Stimulated activated CD8-positive, alpha-beta memory T cell treated with anti-CD3 and anti-CD28 coated beads, Interleukin-2, amount 100 ng/mL, for 48 hours (primary cell): ENCODE measurements around the gene PTK6.
"Not testable (repeated sequence)": the region's sequence is repeated elsewhere in the genome, so short reads cannot be mapped to it uniquely, and the experiment has no call there.

Source experiments
- DNase-seq, 2 donors: peaks; one replicate each; pipeline ENCODE4 v3.0.0-alpha.2; 2020; ENCODE audit warnings: low read depth in 2 of 2

Gene PTK6

DNA sequence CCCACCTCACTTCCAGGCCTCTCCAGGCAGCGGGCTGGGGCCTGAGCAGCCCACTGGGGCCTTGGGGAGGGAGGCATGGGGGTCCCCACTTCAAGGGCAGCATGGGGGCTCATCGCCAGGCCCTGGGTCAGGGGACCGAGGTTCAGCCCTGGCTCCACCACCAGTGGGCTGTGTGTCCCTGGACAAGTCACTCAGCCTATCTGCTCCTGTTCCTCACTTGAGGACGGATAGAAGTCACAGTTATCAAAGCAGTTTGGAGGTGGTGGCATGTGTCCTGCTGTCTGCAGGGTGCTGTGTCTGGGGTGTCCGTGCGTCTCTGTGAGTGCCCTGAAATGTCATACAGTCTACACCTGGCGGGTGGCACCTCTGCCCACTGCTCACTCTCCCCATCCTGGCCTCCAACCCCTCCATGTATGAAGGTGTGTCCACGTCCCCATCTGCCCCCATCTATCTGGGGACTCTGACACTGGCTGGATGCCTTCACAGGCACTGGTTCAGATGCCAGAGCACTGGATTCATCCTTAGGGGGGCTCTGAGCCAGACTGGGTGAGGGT is 41.9 kb downstream of the PTK6 start:
- DNase-seq = no peak

GRCh38 chr20:63494420-63495166 is 42.6 kb downstream of the PTK6 start:
- DNase-seq = no peak

- no peak for DNase-seq
Measured at GRCh38 chr20:63494084-63494419, 43.1 kb downstream of the PTK6 start.

DNA sequence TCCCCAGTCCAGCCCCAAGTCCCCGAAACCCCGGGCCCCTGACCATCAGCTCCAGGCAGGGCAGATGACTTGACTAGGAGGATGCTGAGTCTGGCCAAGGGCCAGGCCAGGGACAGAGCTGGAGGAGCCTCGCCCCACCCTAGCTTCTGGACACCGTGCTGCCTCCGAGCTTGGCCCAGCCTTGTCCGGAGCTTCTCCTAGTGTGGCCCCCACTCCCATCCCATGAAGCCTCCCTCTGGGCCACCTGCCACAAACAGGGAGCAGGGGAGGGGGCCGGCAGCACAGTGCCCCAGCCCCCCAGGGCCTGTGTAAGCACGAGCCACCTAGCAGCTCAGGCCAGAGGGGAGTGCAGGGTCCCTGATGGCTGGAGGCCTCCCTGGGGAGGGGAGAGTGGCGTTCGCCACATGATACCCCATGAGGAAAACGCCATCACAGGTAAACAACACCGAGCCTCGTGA is 43.6 kb downstream of the PTK6 start:
- no peak for DNase-seq

- no peak for DNase-seq
Measured at GRCh38 chr20:63492982-63493381, 44.2 kb downstream of the PTK6 start.

- DNase-seq = no peak
Measured at GRCh38 chr20:63492518-63492917, 44.7 kb downstream of the PTK6 start.

GRCh38 chr20:63491635-63492230 is 45.4 kb downstream of the PTK6 start:
- no peak for DNase-seq

- no peak for DNase-seq
Measured at GRCh38 chr20:63491078-63491477, 46.1 kb downstream of the PTK6 start.

DNA sequence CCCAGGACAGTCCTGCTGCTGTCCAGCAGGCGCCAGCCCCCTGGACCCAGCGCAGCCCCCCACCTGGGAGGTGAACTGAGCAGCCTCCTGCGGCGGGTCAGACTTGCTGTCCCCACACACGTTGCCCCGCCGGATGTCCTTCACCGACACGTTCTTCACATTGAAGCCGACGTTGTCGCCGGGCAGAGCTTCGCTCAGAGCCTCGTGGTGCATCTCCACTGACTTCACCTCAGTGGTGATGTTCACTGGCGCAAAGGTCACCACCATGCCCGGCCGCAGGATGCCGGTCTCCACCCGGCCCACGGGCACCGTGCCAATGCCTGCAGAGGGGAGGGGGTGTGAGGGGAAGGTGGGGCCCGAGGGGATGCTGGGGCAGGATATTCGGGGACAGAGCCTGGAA is 46.8 kb downstream of the PTK6 start:
- DNase-seq = no peak

GRCh38 chr20:63488315-63489251 is 48.6 kb downstream of the PTK6 start:
- DNase-seq = no peak

DNA sequence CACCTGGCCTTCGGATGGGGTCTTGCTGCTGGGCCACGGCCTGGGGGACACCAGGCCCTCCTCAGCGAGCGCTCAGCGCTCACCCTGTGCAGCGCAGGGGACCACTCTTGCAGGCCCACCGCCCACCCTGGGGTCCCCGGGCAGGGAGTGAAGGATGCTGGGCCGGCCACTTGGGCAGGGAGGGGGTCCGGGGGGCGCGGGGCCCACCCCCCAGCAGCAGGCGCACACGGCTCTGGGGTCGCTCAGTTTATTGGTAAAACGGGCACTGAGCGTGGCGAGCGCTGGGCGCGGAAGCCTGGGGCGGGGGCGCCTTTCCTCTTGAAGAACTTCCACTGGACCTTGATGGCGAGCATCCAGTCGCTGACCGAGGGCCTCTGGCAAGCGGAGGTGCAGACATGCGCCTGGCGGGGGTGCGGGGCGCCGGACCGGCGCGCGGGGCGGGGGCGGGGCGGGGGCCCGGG is 49.4 kb downstream of the PTK6 start:
- DNase-seq = no peak

DNA sequence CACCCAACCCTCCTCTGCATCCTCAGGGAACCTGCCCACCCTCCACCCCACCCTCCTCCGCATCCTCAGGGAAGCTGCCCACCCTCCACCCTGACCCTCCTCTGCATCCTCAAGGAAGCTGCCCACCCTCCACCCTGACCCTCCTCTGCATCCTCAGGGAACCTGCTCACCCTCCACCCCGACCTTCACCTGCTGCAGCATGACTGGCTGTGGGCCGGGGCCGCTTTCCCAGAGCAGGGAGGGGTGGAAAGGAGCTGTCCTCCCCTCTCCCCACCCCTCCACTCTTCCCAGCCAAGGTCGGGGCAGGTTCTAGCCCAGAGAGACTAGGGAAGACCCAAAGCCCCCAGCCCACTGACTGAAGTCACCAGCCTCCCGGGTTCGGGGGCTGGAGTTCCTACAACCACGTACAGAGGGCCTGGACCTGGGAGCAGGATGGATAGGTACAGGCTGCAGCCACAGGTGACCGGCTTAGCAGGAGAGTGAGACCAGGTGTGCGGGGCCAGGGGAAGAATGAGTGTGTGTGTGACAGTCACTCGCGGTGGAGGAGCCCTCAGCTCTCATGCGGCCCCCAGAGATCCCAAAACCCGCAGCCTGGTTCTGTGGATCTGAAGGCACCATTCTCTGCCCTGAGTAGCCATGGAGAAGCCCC is 49.9 kb downstream of the PTK6 start:
- DNase-seq = no peak

DNA sequence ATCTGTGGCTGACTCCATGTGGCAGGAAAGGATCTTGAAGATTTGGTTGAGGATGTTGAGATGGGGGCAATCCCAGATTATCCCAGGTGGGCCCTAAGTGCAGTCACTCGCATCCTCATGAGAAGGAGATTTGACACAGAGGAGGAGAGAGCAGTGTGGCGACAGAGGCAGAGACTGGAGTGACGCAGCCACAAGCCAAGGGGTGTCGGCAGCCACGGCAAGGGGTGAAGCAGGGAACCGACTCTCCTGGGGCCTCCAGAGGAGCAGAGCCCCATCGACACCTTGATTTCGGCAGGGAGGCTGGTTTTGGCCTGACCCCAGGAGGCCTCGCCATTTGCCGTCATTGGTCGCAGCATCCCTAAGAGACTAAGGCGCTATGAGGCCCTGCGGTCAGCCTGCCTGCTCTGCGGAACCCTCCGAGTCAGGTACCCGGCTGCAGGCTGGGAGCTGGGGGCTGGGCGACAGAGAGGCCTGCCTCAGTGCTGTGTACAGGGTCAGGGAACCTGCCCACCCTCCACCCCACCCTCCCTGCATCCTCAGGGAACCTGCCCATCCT is 50.8 kb downstream of the PTK6 start:
- DNase-seq = no peak

- no peak for DNase-seq
Measured at GRCh38 chr20:63484651-63485403, 52.3 kb downstream of the PTK6 start.

DNA sequence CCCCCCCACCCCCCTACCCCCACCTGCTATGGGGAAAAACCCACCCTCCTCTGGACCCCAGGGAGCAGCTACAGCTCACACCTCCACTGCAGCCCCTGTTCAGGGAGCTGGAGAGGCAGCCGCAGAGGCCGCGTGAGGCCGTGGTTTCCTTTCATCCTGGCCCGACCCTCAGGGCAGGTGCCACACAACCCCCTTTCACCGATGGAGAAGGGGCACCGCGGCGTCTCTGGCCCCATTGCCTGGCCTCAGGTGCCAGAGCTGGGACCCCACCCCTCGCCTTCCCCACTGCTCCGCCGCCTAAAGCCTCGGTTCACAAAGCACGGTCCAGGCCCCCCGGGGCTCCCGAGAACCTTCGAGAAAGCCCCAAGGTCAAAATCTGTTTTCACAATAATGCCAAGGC is 52.9 kb downstream of the PTK6 start:
- no peak for DNase-seq

DNA sequence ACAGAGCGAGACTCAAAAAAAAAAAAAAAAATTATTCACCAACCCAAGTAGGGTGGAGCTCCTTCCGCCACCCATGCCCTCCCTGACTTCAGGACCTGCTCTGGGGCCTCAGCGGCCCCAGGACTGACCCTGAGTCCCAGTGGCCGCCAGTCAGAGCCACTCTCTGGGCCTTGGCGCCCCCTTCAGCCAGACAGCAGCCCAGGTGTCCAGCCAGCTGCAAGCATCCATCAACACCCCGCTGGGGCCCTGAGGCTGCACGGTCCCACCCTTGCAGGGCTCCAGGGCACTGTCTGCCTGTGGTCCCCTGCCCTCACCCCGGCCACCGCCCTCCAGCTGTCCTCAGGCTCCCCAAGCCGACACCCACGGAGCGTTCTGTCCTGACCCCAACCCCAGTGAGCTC is 53.3 kb downstream of the PTK6 start:
- DNase-seq = no peak

DNA sequence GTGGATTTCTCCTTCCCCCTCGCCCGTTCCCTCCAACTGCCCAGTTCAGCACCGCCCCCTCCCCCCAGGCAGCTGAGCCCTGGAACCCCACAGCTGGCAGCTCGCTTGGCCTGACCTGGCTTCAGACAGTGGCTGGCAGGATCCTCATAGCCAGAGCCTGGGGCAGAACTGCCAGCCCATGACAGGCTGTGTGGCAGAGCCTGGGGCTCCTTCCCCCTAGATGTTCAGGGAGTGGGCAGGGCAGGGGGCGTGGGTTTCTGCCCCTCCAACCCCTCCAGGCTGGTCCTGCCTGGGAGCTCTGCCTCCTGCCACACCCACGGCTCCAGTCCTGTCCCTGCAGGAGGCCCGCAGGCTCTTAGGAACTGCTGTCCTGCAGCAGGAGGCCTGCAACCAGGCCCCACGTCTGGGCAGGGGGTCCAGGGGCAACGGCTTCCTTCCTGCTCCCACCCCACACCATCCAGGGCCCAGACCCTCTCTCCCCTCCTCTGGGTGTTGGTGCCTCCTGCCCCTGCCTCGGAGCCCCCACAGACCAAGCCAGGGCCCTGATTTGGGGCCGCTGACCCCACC is 55.1 kb downstream of the PTK6 start:
- no peak for DNase-seq

DNA sequence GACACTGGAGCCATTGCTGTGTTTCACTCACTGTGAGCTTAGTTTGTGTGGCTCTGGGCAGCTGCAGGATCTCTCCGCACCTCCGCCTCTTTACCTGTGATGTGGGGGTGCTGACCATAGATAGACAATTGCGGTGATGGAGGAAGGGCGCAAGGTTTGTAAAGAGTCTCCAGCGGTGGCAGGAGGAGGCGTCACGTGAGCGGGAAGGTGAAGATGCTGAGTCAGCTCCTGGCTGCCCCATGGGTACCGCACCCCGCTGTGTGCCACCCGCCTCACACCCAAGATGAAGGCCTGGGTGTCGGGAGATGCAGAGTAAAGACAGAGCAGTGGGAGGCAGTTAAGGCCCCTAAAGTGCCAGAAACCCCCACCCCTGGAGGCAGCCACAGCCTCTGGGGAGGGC is 55.7 kb downstream of the PTK6 start:
- no peak for DNase-seq

DNA sequence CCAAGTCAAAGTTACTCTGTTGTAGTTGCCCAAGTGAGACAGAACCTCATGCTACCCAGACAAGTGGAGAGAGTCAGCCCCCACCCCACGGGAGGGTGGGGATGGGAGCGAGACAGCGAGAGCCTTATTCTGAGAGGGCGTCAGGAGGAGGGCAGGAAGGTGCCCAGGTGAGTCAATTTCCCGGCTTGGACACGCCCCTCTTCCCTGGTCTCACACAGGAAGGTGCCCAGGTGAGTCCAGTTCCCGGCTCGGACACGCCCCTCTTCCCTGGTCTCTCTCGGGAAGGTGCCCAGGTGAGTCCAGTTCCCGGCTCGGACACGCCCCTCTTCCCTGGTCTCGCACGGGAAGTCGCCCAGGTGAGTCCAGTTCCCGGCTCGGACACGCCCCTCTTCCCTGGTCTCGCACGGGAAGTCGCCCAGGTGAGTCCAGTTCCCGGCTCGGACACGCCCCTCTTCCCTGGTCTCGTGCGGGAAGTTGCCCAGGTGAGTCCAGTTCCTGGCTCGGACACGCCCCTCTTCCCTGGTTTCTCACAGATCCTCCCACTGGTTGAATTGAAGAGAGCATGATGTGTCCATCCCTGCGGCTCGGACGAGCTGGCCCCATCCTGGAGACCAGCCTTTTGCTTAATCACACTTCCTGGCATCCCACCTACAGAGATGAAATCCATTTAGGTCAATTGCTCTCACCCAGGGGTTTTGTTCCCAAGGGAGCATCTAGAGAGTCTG is 57.3 kb downstream of the PTK6 start:
- not testable (repeated sequence) for DNase-seq
